ENCODE measurements around the gene EBP.

The EBP gene

GRCh38 chrX:48491809-48492208, 29.8 kb upstream of the EBP start:
- DNase-seq (ENCODE audit: extremely low spot score) = no peak
- TF ChIP-seq CTCF (IDR thresholded peaks at IDR 0.05; ENCODE audit: control extremely low read depth, extremely low read depth, low read depth, missing control alignments) = no peak
- ChIA-PET POLR2A (no interaction called here), CTCF (interaction anchor here (1.0 kb wide), 1 partner anchor 408 kb away, joined by 3 read pairs; no protein-coding TSS in a partner anchor)

- DNase-seq (ENCODE audit: extremely low spot score) = no peak
- no peak for TF ChIP-seq CTCF (IDR thresholded peaks at IDR 0.05; ENCODE audit: control extremely low read depth, extremely low read depth, low read depth, missing control alignments)
- ChIA-PET POLR2A (no interaction called here), CTCF (interaction anchor here (1.0 to 2.0 kb wide), 3 partner anchors 9 to 409 kb away, joined by 3 to 6 read pairs (median 3); no protein-coding TSS in a partner anchor)
These were observed 29.2 kb upstream of the EBP start for GRCh38 chrX:48492293-48492910.

- DNase-seq (ENCODE audit: extremely low spot score) = no peak
- CTCF ChIA-PET = interaction anchor here (1.0 to 2.9 kb wide), 6 partner anchors 9 to 409 kb away, joined by 3 to 18 read pairs (median 5); partner anchors contain the start of gene SLC38A5
- TF ChIP-seq CTCF (IDR thresholded peaks at IDR 0.05; ENCODE audit: control extremely low read depth, extremely low read depth, low read depth, missing control alignments) = peak; percentile 7
- POLR2A ChIA-PET = no interaction called here
These were observed 27.7 kb upstream of the EBP start for GRCh38 chrX:48493890-48494364.

DNA sequence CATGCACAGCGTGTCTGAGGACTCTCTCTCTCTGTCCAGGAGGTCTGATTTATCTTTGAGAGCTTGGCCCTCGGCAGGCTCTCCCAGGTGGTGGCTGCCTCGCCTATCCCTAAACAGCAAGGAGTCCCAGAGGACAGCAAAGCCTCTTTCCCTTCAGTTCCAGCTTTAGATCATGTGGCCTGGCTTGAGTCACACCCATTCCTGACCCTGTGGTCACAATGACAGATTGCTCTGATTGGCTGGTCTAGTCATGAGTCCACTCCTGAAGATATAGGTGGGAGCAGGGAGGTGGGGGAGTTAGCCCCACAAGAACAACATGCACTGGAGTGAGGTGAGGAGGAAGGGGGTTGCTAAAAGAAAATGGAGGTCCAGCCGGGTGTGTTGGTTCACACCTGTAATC, 24.9 kb upstream of the EBP start:
- no peak for TF ChIP-seq CTCF (IDR thresholded peaks at IDR 0.05; ENCODE audit: control extremely low read depth, extremely low read depth, low read depth, missing control alignments)
- CTCF ChIA-PET = no interaction called here
- DNase-seq (ENCODE audit: extremely low spot score) = no peak
- POLR2A ChIA-PET = no interaction called here

GRCh38 chrX:48497871-48498270, 23.7 kb upstream of the EBP start:
- ChIA-PET POLR2A (no interaction called here), CTCF (no interaction called here)
- no peak for DNase-seq (ENCODE audit: extremely low spot score)
- TF ChIP-seq CTCF (IDR thresholded peaks at IDR 0.05; ENCODE audit: control extremely low read depth, extremely low read depth, low read depth, missing control alignments) = no peak

DNA sequence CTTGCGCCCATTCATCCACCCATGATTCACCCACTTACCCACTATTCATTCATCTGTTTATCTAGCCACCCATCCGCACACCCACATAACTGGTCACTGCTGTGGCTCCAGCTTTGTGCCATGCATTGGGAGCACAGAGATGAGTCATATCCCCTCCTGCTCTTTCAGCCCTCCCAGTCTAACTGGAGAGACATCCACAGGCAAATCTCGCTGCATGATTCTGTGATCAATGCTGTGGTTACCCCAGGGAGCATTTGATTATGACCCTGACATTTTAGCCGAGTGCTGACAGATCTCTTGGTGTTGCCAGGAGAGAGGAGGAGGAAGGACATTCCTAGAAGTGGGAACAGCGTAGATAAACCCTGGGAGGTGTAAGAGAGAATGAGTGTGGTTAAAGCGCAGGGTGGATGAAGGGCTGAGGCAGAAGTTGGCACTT, 23.2 kb upstream of the EBP start:
- DNase-seq (ENCODE audit: extremely low spot score) = no peak
- TF ChIP-seq CTCF (IDR thresholded peaks at IDR 0.05; ENCODE audit: control extremely low read depth, extremely low read depth, low read depth, missing control alignments) = no peak
- ChIA-PET CTCF (no interaction called here), POLR2A (no interaction called here)

Data from GM10248 (cell line).